ENCODE data around the gene SERINC3. TPM values are rescaled to one million over a fixed set of nuclear protein-coding genes. Genes with fewer than 3 reads are reported as not detected.

The SERINC3 gene
- total and polyA plus RNA-seq, 3 donors from 2014 or later: 163 to 263 (median 181) TPM

- 60 to 62% methylated on average over 9 to 12 of the region's 12 CpGs for WGBS, 2 donors
- intact Hi-C loops (cut with DNase I; ENCODE audit: low total_unique reads): no loop called here
These were observed 54.5 kb downstream of the SERINC3 start for GRCh38 chr20:44467289-44467883.

GRCh38 chr20:44465001-44465560, 56.8 kb downstream of the SERINC3 start:
- DNase-seq: no peak
- 64 to 75% methylated on average over 3 of the region's 3 CpGs for WGBS, 2 donors
- Histone ChIP-seq H3K36me3 (ENCODE audit: low read depth, missing control alignments) (no peaks in the 10 kb centered on the region), H3K4me3 (no peak overlapping the region), H3K4me1 (peaks cover 22% of the 10 kb centered on the region), H3K9me3 (no peaks in the 10 kb centered on the region), H3K27me3 (no peaks in the 10 kb centered on the region), H3K27ac (peak overlapping the region; percentile 63 to 70)
- intact Hi-C loops (cut with DNase I; ENCODE audit: low total_unique reads): no loop called here
- TF ChIP-seq POLR2A (IDR thresholded peaks at IDR 0.05) (no peak), CTCF (IDR thresholded peaks at IDR 0.05) (no peak)

More at GRCh38 chr20:44467289-44467883, 54.5 kb downstream of the SERINC3 start:
- DNase-seq: peak; percentile 80
- H3K9me3 ChIP-seq: no peaks in the 10 kb centered on the region
- TF ChIP-seq CTCF (IDR thresholded peaks at IDR 0.05): no peak
- no peak for TF ChIP-seq POLR2A (IDR thresholded peaks at IDR 0.05)
- no peak overlapping the region for H3K4me3 ChIP-seq
- peak overlapping the region; percentile 63 to 70 for H3K27ac ChIP-seq
- peaks cover 22% of the 10 kb centered on the region for H3K4me1 ChIP-seq
- no peaks in the 10 kb centered on the region for H3K36me3 ChIP-seq (ENCODE audit: low read depth, missing control alignments)
- H3K27me3 ChIP-seq: no peaks in the 10 kb centered on the region

GRCh38 chr20:44464514-44464913, 57.4 kb downstream of the SERINC3 start:
- H3K36me3 ChIP-seq (ENCODE audit: low read depth, missing control alignments): no peaks in the 10 kb centered on the region
- intact Hi-C loops (cut with DNase I; ENCODE audit: low total_unique reads): loop anchor here (5.0 kb wide), 1 partner anchor 77 kb away; no protein-coding TSS in a partner anchor
- peaks cover 22% of the 10 kb centered on the region for H3K4me1 ChIP-seq
- TF ChIP-seq CTCF (IDR thresholded peaks at IDR 0.05) (no peak), POLR2A (IDR thresholded peaks at IDR 0.05) (no peak)
- no peak overlapping the region for H3K4me3 ChIP-seq
- H3K9me3 ChIP-seq: no peaks in the 10 kb centered on the region
- H3K27ac ChIP-seq: peak overlapping the region in 1 of 2 donors; percentile 70
- 87 to 89% methylated on average over 3 of the region's 3 CpGs for WGBS, 2 donors
- no peak for DNase-seq
- H3K27me3 ChIP-seq: no peaks in the 10 kb centered on the region

GRCh38 chr20:44463466-44463865, 58.4 kb downstream of the SERINC3 start:
- intact Hi-C loops (cut with DNase I; ENCODE audit: low total_unique reads): loop anchor here (5.0 kb wide), 1 partner anchor 76 kb away; no protein-coding TSS in a partner anchor
- H3K4me1 ChIP-seq: peaks cover 22% of the 10 kb centered on the region
- no peak overlapping the region for H3K4me3 ChIP-seq
- 80 to 86% methylated on average over 5 of the region's 5 CpGs for WGBS, 2 donors
- no peaks in the 10 kb centered on the region for H3K9me3 ChIP-seq
- H3K27ac ChIP-seq: no peak overlapping the region
- no peaks in the 10 kb centered on the region for H3K36me3 ChIP-seq (ENCODE audit: low read depth, missing control alignments)
- DNase-seq: no peak
- no peak for TF ChIP-seq POLR2A (IDR thresholded peaks at IDR 0.05)
- no peak for TF ChIP-seq CTCF (IDR thresholded peaks at IDR 0.05)
- no peaks in the 10 kb centered on the region for H3K27me3 ChIP-seq

All from testis (tissue), 3 donors.